GM12892 (cell line): Measurements from ENCODE around the gene HTRA1.

ENCODE experiments used
- POLR2A ChIP-seq: IDR thresholded peaks from 2 replicates; pipeline ENCODE4 v1.6.1; 2011; ENCODE audit warnings: low read depth, low read length, control low read depth
- POLR2AphosphoS5 ChIP-seq: IDR thresholded peaks from 2 replicates; pipeline ENCODE4 v1.6.1; 2011; ENCODE audit warnings: low read depth, low read length, control low read depth
- TAF1 ChIP-seq: IDR thresholded peaks from 2 replicates; pipeline ENCODE4 v1.6.1; 2011; ENCODE audit warnings: low read depth, mild to moderate bottlenecking, control low read depth, low read length, borderline replicate concordance

- TF ChIP-seq POLR2A (no peak), TAF1 (no peak), POLR2AphosphoS5 (no peak)
These were observed 38.8 kb downstream of the HTRA1 start for GRCh38 chr10:122500194-122500593.
